HepG2 (cell line): ENCODE data around the gene MTMR4. TPM values are rescaled to one million over a fixed set of nuclear protein-coding genes. Genes with fewer than 3 reads are reported as not detected.
A peak's percentile ranks its signal among the peaks of the same experiment; 100 is the strongest.

Source experiments
- ATAC-seq: fragments of 200-7000 bp; cut with Tn5 transposase; 3 replicates; pipeline ENCODE4 v1.9.1; 2020; ENCODE audit warnings: mild to moderate bottlenecking, moderate library complexity
- BruUV-seq: library from RNA; stranded (reverse); fragments of 400-500 nt; replicated peaks from 2 replicates; lab custom pipeline; 2021; lab: Mats Ljungman, UMichigan
- CTCF ChIA-PET: fragments of 300-600 bp; formaldehyde crosslinking; extraction: SDS; loops from one replicate; lab custom pipeline; 2021; ENCODE audit warnings: low total read pairs, inconsistent platforms, low intra/inter-chr PET ratio; lab: Yijun Ruan, JAX
- POLR2A ChIA-PET: fragments of 350-600 bp; sonication (Branson Sonifier 250); formaldehyde crosslinking; loops from one replicate; lab custom pipeline; 2020; ENCODE audit warnings: antibody characterized with exemption, inconsistent platforms; lab: Yijun Ruan, JAX
- DNase-seq: peaks from one replicate; pipeline ENCODE4 v3.0.0-alpha.2; 2015; ENCODE audit warnings: low spot score
- FAIRE-seq: peaks from 3 replicates; lab custom pipeline; 2011; peaks lifted over from hg19 to GRCh38; lab: Jason Lieb, UNC
- H2AFZ ChIP-seq: one replicate; pipeline ENCODE4 v1.6.1; 2011; ENCODE audit warnings: low read length, inconsistent platforms
- H3K27ac ChIP-seq: fragments of 300-600 bp; 3 replicates; pipeline ENCODE4 v1.8.0; 2011; ENCODE audit warnings: mixed run types, mild to moderate bottlenecking, mixed read lengths, low read length, inconsistent platforms; ENCODE audit not compliant: insufficient read depth; ENCODE audit errors: extremely low read length
- H3K27me3 ChIP-seq, 2 experiments: fragments of 200-600 bp in 1 of 2; 2 replicates in 1 of 2; 3 replicates in 1 of 2; pipeline versions ENCODE4 v1.6.0 to v1.8.0; 2011; ENCODE audit warnings: low read length in 2 of 2, mild to moderate bottlenecking in 2 of 2, moderate library complexity in 2 of 2, inconsistent platforms in 1 of 2; ENCODE audit not compliant: insufficient read depth in 2 of 2, control insufficient read depth in 1 of 2
- H3K36me3 ChIP-seq, 2 experiments: fragments of 200-600 bp in 1 of 2; replicated peaks in 1 of 2; 2 replicates in 1 of 2; 3 replicates in 1 of 2; pipeline versions ENCODE4 v1.5.1 to v1.8.0; 2011; ENCODE audit warnings: low read length in 2 of 2, inconsistent platforms in 1 of 2; ENCODE audit not compliant: insufficient read depth in 2 of 2, control insufficient read depth in 1 of 2
- H3K4me1 ChIP-seq: 2 replicates; pipeline ENCODE4 v1.5.1; 2012; ENCODE audit warnings: low read length, inconsistent platforms; ENCODE audit not compliant: insufficient read depth
- H3K4me2 ChIP-seq: 2 replicates; pipeline ENCODE4 v1.6.0; 2011; ENCODE audit warnings: low read depth, low read length, inconsistent platforms
- H3K4me3 ChIP-seq, 3 experiments: fragments of 200-600 bp in 1 of 3; sonication (generic), shearing (Covaris generic) in 1 of 3; replicated peaks in 1 of 3; 2 replicates each; pipeline ENCODE4 v1.5.1; 2011 to 2016; ENCODE audit warnings: low read length in 3 of 3, inconsistent platforms in 2 of 3, low read depth in 2 of 3, mild to moderate bottlenecking in 2 of 3, control low read depth in 1 of 3, mixed read lengths in 1 of 3; ENCODE audit not compliant: insufficient read depth in 1 of 3
- H3K79me2 ChIP-seq: one replicate; pipeline ENCODE4 v1.6.1; 2011; ENCODE audit warnings: low read length, inconsistent platforms; ENCODE audit not compliant: insufficient read depth
- H3K9ac ChIP-seq: 2 replicates; pipeline ENCODE4 v1.6.0; 2011; ENCODE audit warnings: mild to moderate bottlenecking, low read depth, low read length, inconsistent platforms; ENCODE audit not compliant: insufficient read depth
- H3K9me3 ChIP-seq: 2 replicates; pipeline ENCODE4 v1.5.1; 2012; ENCODE audit warnings: mild to moderate bottlenecking, low read length
- H4K20me1 ChIP-seq: 2 replicates; pipeline ENCODE4 v1.6.0; 2011; ENCODE audit warnings: inconsistent platforms, mild to moderate bottlenecking, low read length, moderate library complexity; ENCODE audit not compliant: insufficient read depth
- ARHGAP35 ChIP-seq: sonication (generic); formaldehyde crosslinking; IDR thresholded peaks from 2 replicates; pipeline ENCODE4 v1.9.0; 2022; ENCODE audit warnings: mild to moderate bottlenecking, inconsistent platforms, moderate library complexity, missing genetic modification reagents, borderline replicate concordance
- KLF16 ChIP-seq, 2 experiments: sonication (generic) in 1 of 2; formaldehyde crosslinking in 1 of 2; IDR thresholded peaks; 2 replicates each; pipeline versions ENCODE4 v1.6.1 to v1.8.0; 2016 to 2023; ENCODE audit warnings: missing genetic modification reagents in 2 of 2, missing compliant biosample characterization in 1 of 2
- KMT2A ChIP-seq: sonication (generic); formaldehyde crosslinking; IDR thresholded peaks from 2 replicates; pipeline ENCODE4 v1.4.0; 2020; ENCODE audit warnings: missing genetic modification reagents
- MIER3 ChIP-seq: IDR thresholded peaks from 2 replicates; pipeline ENCODE4 v1.6.1; 2016; ENCODE audit warnings: missing compliant biosample characterization, borderline replicate concordance
- MXD4 ChIP-seq: IDR thresholded peaks from 2 replicates; pipeline ENCODE4 v1.6.1; 2016; ENCODE audit warnings: mild to moderate bottlenecking, missing biosample characterization, missing genetic modification reagents
- NCOA5 ChIP-seq: sonication (generic); formaldehyde crosslinking; IDR thresholded peaks from 2 replicates; pipeline ENCODE4 v1.4.0; 2020; ENCODE audit warnings: missing genetic modification reagents
- PHF8 ChIP-seq: sonication (generic); formaldehyde crosslinking; IDR thresholded peaks from 2 replicates; pipeline ENCODE4 v1.5.0; 2020; ENCODE audit warnings: missing genetic modification reagents
- TBP ChIP-seq: sonication (generic); formaldehyde crosslinking; IDR thresholded peaks from 2 replicates; pipeline ENCODE4 v1.5.0; 2020; ENCODE audit warnings: missing genetic modification reagents
- ZBTB7A ChIP-seq: sonication (generic); formaldehyde crosslinking; IDR thresholded peaks from 2 replicates; pipeline ENCODE4 v1.8.0; 2022; ENCODE audit warnings: mild to moderate bottlenecking, missing genetic modification reagents
- ZBTB8A ChIP-seq: sonication (generic); formaldehyde crosslinking; IDR thresholded peaks from 2 replicates; pipeline ENCODE4 v1.4.0; 2020; ENCODE audit warnings: mild to moderate bottlenecking, low read depth, missing genetic modification reagents, borderline replicate concordance
- ZKSCAN8 ChIP-seq: IDR thresholded peaks from 2 replicates; pipeline ENCODE4 v1.6.1; 2016; ENCODE audit warnings: borderline replicate concordance, missing genetic modification reagents, missing compliant biosample characterization
- ZNF552 ChIP-seq: sonication (generic); formaldehyde crosslinking; IDR thresholded peaks from 2 replicates; pipeline ENCODE4 v1.9.0; 2022; ENCODE audit warnings: missing genetic modification reagents, mild to moderate bottlenecking, borderline replicate concordance
- ZNF761 ChIP-seq: sonication (generic); formaldehyde crosslinking; conservative IDR thresholded peaks from 2 replicates; pipeline ENCODE4 v1.4.0; 2020; ENCODE audit warnings: mild to moderate bottlenecking, missing genetic modification reagents
- WGBS: methylation state at CpG from one replicate; pipeline ENCODE4 v1.1.6; 2017; ENCODE audit warnings: low lambda C conversion rate; 5-methylcytosine and 5-hydroxymethylcytosine counted together
- in situ Hi-C: cut with HindIII; loops from 2 replicates; pipeline ENCODE4 v1.10.0; 2017; ENCODE audit warnings: low pct_unique_long_range_greater_than_20kb; ENCODE audit not compliant: extremely low pct_ligation_motif_present
- intact Hi-C: fragments of 100-400 bp; cut with micrococcal nuclease; formaldehyde crosslinking; loops from one replicate; pipeline ENCODE4 v1.10.0; 2022; ENCODE audit not compliant: unreplicated experiment
- polyA plus RNA-seq, 8 experiments: library from polyadenylated mRNA; depleted of rRNA in 3 of 8; stranded (reverse) in 7 of 8; unstranded in 1 of 8; fragments of >200 nt; fragmentation: Illumina TruSeq in 4 of 8; extraction: Trizol in 4 of 8; gene quantifications; 2 replicates each; pipeline versions ENCODE4 v1.2.1 to v1.2.3, GENCODE V29; 2011 to 2016; ENCODE audit warnings: low read depth in 4 of 8, missing spikeins in 1 of 8, mixed read lengths in 1 of 8; ENCODE audit not compliant: insufficient read depth in 1 of 8
- total RNA-seq, 5 experiments: library from RNA; depleted of rRNA; stranded (reverse); fragments of >200 nt; fragmentation: Illumina TruSeq; extraction: Trizol; gene quantifications; 2 replicates each; pipeline ENCODE4 v1.2.3, GENCODE V29; 2016; ENCODE audit warnings: low read depth in 1 of 5
- TF ChIP-seq, protein P1 (sequence below): sonication (generic); formaldehyde crosslinking; IDR thresholded peaks from 2 replicates; pipeline ENCODE4 v1.9.0; 2021; ENCODE audit warnings: missing genetic modification reagents, borderline replicate concordance
- TF ChIP-seq, protein P2 (sequence below): IDR thresholded peaks from 2 replicates; pipeline ENCODE4 v1.6.1; 2016; ENCODE audit warnings: missing genetic modification reagents, missing compliant biosample characterization
- TF ChIP-seq, protein P3 (sequence below): sonication (generic); formaldehyde crosslinking; IDR thresholded peaks from 2 replicates; pipeline ENCODE4 v1.4.0; 2020; ENCODE audit warnings: missing genetic modification reagents
- TF ChIP-seq, protein P4 (sequence below): sonication (generic); formaldehyde crosslinking; IDR thresholded peaks from 2 replicates; pipeline ENCODE4 v1.9.0; 2021; ENCODE audit warnings: missing genetic modification reagents, borderline replicate concordance

The MTMR4 gene
- total and polyA plus RNA-seq, 2 of the 13 experiments (the other 11 are each of a cell fraction or from before 2014, with no cell fraction given), result 62.5 to 65.1 TPM

DNA sequence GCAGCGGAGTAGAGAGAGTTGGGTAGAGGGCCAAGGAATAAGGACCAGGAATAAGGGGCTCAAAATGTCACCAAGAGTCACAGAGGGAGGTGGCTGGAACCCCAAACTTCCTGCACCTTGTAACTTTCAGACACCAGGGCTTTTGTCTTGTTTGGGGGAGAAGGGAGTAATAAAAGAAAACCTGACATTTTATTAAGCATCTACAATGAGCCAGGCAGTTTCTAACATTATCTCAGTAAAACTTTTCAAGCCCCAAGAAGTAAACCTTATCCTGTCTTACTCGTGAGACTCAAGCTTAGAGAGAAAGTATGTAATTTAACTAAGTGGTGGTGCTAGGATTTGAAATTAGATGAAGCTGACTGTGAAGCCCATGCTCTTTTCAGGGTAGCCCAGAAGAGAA, 848 bp upstream of the MTMR4 start:
- Histone ChIP-seq H3K27me3 (no peaks in the 10 kb centered on the region; a peak in 1 of 5 replicates), H3K36me3 (peaks cover 5 to 29% of the 10 kb centered on the region in 2 experiments), H3K27ac (peak overlapping the region; percentile 96), H3K4me1 (peaks cover 46% of the 10 kb centered on the region), H3K9ac (peak overlapping the region; percentile 90; the same call in 1 of the 2 replicates), H3K9me3 (no peaks in the 10 kb centered on the region), H3K4me3 (peak overlapping the region in 1 of 3 experiments; percentile 2; a peak in 1 of 6 replicates), H3K4me2 (peak overlapping the region; percentile 93), H3K79me2 (peaks cover 30% of the 10 kb centered on the region), H4K20me1 (no peaks in the 10 kb centered on the region; the same call in 1 of the 2 replicates), H2AFZ (no peak overlapping the region)
- POLR2A ChIA-PET, result interaction anchor here (1.1 to 3.5 kb wide), 10 partner anchors 9 to 178 kb away, joined by 3 to 34 read pairs (median 4); partner anchors contain the start of gene RNF43
- no peak for DNase-seq
- ATAC-seq, result no peak
- intact Hi-C loops, result loop anchor here (5.0 kb wide), 1 partner anchor 177 kb away; the partner anchor contains the start of genes RAD51C and TEX14
- in situ Hi-C loops, result loop anchor here (5.0 kb wide), 1 partner anchor 487 kb away; no protein-coding TSS in a partner anchor
- FAIRE-seq, result no peak
- no TSS peak for BruUV-seq
- CTCF ChIA-PET, result no interaction called here
- WGBS, result 93% methylated on average over 2 of the region's 2 CpGs
- TF ChIP-seq KLF16 (CRISPR knock-in tag; IDR thresholded peaks at IDR 0.05) (no peak), ZBTB8A (CRISPR knock-in tag) (no peak), NCOA5 (CRISPR knock-in tag) (no peak), TBP (CRISPR knock-in tag) (no peak), MXD4 (no peak), ZNF761 (CRISPR knock-in tag) (no peak), ZKSCAN8 (no peak), ZNF552 (CRISPR knock-in tag) (no peak), KMT2A (CRISPR knock-in tag) (no peak), PHF8 (CRISPR knock-in tag) (no peak), ZBTB7A (CRISPR knock-in tag) (no peak), ARHGAP35 (CRISPR knock-in tag) (no peak), MIER3 (CRISPR knock-in tag) (no peak)
- TF ChIP-seq, protein P1, sequence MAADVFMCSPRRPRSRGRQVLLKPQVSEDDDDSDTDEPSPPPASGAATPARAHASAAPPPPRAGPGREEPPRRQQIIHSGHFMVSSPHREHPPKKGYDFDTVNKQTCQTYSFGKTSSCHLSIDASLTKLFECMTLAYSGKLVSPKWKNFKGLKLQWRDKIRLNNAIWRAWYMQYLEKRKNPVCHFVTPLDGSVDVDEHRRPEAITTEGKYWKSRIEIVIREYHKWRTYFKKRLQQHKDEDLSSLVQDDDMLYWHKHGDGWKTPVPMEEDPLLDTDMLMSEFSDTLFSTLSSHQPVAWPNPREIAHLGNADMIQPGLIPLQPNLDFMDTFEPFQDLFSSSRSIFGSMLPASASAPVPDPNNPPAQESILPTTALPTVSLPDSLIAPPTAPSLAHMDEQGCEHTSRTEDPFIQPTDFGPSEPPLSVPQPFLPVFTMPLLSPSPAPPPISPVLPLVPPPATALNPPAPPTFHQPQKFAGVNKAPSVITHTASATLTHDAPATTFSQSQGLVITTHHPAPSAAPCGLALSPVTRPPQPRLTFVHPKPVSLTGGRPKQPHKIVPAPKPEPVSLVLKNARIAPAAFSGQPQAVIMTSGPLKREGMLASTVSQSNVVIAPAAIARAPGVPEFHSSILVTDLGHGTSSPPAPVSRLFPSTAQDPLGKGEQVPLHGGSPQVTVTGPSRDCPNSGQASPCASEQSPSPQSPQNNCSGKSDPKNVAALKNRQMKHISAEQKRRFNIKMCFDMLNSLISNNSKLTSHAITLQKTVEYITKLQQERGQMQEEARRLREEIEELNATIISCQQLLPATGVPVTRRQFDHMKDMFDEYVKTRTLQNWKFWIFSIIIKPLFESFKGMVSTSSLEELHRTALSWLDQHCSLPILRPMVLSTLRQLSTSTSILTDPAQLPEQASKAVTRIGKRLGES (CRISPR knock-in tag), result no peak
- TF ChIP-seq, protein P2, sequence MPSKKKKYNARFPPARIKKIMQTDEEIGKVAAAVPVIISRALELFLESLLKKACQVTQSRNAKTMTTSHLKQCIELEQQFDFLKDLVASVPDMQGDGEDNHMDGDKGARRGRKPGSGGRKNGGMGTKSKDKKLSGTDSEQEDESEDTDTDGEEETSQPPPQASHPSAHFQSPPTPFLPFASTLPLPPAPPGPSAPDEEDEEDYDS (CRISPR knock-in tag), result no peak
- TF ChIP-seq, protein P3, sequence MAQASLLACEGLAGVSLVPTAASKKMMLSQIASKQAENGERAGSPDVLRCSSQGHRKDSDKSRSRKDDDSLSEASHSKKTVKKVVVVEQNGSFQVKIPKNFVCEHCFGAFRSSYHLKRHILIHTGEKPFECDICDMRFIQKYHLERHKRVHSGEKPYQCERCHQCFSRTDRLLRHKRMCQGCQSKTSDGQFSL (CRISPR knock-in tag), result no peak
- TF ChIP-seq, protein P4, sequence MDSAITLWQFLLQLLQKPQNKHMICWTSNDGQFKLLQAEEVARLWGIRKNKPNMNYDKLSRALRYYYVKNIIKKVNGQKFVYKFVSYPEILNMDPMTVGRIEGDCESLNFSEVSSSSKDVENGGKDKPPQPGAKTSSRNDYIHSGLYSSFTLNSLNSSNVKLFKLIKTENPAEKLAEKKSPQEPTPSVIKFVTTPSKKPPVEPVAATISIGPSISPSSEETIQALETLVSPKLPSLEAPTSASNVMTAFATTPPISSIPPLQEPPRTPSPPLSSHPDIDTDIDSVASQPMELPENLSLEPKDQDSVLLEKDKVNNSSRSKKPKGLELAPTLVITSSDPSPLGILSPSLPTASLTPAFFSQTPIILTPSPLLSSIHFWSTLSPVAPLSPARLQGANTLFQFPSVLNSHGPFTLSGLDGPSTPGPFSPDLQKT (CRISPR knock-in tag), result no peak
